MM.1S (cell line): ENCODE results near the gene TMTC2.

Experiments used
- DNase-seq: peaks from one replicate; pipeline ENCODE4 v3.0.0-alpha.2; 2015
- H2AFZ ChIP-seq: fragments of 300-600 bp; sonication (generic); 2 replicates; pipeline ENCODE4 v1.6.0; 2016; ENCODE audit warnings: antibody characterized with exemption, low read length
- H3F3A ChIP-seq: fragments of 300-600 bp; sonication (generic); 2 replicates; pipeline ENCODE4 v1.6.1; 2016; ENCODE audit warnings: mild to moderate bottlenecking, antibody characterized with exemption, low read length, moderate library complexity, mixed read lengths; ENCODE audit not compliant: insufficient read depth
- H3K27ac ChIP-seq: fragments of 300-600 bp; sonication (generic); 2 replicates; pipeline ENCODE4 v1.5.1; 2016; ENCODE audit warnings: mild to moderate bottlenecking, low read length
- H3K27me3 ChIP-seq: fragments of 300-600 bp; sonication (generic); replicated peaks from 2 replicates; pipeline ENCODE4 v1.6.0; 2016; ENCODE audit warnings: low read length; ENCODE audit not compliant: insufficient read depth
- H3K36me3 ChIP-seq: fragments of 300-600 bp; sonication (generic); replicated peaks from 2 replicates; pipeline ENCODE4 v1.6.1; 2016; ENCODE audit warnings: mild to moderate bottlenecking, low read length, mixed read lengths; ENCODE audit not compliant: insufficient read depth
- H3K4me1 ChIP-seq: fragments of 300-600 bp; sonication (generic); 2 replicates; pipeline ENCODE4 v1.6.1; 2016; ENCODE audit warnings: low read length, mixed read lengths
- H3K4me2 ChIP-seq: fragments of 300-600 bp; sonication (generic); 2 replicates; pipeline ENCODE4 v1.6.0; 2016; ENCODE audit warnings: low read depth, low read length
- H3K4me3 ChIP-seq: fragments of 300-600 bp; sonication (generic); 2 replicates; pipeline ENCODE4 v1.5.1; 2016; ENCODE audit warnings: low read length, mixed read lengths
- H3K79me2 ChIP-seq: fragments of 300-600 bp; sonication (generic); 2 replicates; pipeline ENCODE4 v1.6.1; 2016; ENCODE audit warnings: mixed run types, low read length, mixed read lengths
- H3K9ac ChIP-seq: fragments of 300-600 bp; sonication (generic); 2 replicates; pipeline ENCODE4 v1.6.1; 2016; ENCODE audit warnings: low read length, mixed read lengths
- H3K9me2 ChIP-seq: fragments of 300-600 bp; sonication (generic); replicated peaks from 2 replicates; pipeline ENCODE4 v1.6.1; 2016; ENCODE audit warnings: mild to moderate bottlenecking, low read length, mixed read lengths; ENCODE audit not compliant: insufficient read depth
- H3K9me3 ChIP-seq: fragments of 300-600 bp; sonication (generic); replicated peaks from 2 replicates; pipeline ENCODE4 v1.6.1; 2016; ENCODE audit warnings: mild to moderate bottlenecking, low read length, mixed read lengths; ENCODE audit not compliant: insufficient read depth
- H4K20me1 ChIP-seq: fragments of 300-600 bp; sonication (generic); 2 replicates; pipeline ENCODE4 v1.6.1; 2016; ENCODE audit warnings: mild to moderate bottlenecking, low read length, moderate library complexity, mixed read lengths; ENCODE audit not compliant: insufficient read depth
- EZH2 ChIP-seq: fragments of 300-600 bp; sonication (generic); optimal IDR thresholded peaks from 2 replicates; pipeline ENCODE3; 2017; ENCODE audit warnings: low read depth, mild to moderate bottlenecking, antibody characterized with exemption, low read length, mixed read lengths
- EZH2phosphoT487 ChIP-seq: fragments of 300-600 bp; sonication (generic); IDR thresholded peaks from 2 replicates; pipeline ENCODE4 v1.6.1; 2018; ENCODE audit warnings: antibody characterized with exemption, low read length
- TF ChIP-seq, protein P1 (sequence below): fragments of 300-600 bp; sonication (generic); IDR thresholded peaks from 2 replicates; pipeline ENCODE4 v1.5.1; 2016; ENCODE audit warnings: antibody characterized with exemption, low read length, mixed read lengths

Gene TMTC2

DNA sequence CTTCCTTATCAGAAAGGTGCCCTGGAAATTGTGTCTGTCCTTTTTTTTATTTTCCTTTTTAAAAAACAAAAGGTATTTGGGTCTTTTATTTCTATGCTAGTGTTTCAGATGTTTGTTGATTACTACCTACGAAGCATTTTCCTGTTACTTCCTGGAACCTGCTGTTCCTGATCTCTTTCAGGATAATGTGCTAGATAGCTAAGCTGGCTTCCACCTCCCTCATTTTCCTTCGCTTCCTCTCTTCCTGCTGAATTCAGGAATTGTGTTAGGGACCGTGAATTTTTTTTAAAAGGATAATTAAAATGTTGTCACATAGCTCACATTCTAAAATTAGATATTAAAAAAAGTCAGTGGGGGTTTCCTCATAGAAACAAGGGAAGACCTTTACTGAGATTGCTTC lies 27.7 kb downstream of the TMTC2 start:
- Histone ChIP-seq H3K4me2 (no peak overlapping the region), H3K9me2 (no peaks in the 10 kb centered on the region), H3K27me3 (no peaks in the 10 kb centered on the region), H3K4me3 (no peak overlapping the region), H2AFZ (no peak overlapping the region), H4K20me1 (no peaks in the 10 kb centered on the region), H3K36me3 (no peaks in the 10 kb centered on the region), H3F3A (no peaks in the 10 kb centered on the region), H3K79me2 (no peaks in the 10 kb centered on the region), H3K9me3 (no peaks in the 10 kb centered on the region), H3K9ac (no peak overlapping the region), H3K4me1 (no peaks in the 10 kb centered on the region), H3K27ac (no peak overlapping the region)
- TF ChIP-seq EZH2phosphoT487 (no peak), EZH2 (no peak)
- TF ChIP-seq, protein P1, sequence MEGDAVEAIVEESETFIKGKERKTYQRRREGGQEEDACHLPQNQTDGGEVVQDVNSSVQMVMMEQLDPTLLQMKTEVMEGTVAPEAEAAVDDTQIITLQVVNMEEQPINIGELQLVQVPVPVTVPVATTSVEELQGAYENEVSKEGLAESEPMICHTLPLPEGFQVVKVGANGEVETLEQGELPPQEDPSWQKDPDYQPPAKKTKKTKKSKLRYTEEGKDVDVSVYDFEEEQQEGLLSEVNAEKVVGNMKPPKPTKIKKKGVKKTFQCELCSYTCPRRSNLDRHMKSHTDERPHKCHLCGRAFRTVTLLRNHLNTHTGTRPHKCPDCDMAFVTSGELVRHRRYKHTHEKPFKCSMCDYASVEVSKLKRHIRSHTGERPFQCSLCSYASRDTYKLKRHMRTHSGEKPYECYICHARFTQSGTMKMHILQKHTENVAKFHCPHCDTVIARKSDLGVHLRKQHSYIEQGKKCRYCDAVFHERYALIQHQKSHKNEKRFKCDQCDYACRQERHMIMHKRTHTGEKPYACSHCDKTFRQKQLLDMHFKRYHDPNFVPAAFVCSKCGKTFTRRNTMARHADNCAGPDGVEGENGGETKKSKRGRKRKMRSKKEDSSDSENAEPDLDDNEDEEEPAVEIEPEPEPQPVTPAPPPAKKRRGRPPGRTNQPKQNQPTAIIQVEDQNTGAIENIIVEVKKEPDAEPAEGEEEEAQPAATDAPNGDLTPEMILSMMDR, result no peak
- DNase-seq, result no peak

DNA sequence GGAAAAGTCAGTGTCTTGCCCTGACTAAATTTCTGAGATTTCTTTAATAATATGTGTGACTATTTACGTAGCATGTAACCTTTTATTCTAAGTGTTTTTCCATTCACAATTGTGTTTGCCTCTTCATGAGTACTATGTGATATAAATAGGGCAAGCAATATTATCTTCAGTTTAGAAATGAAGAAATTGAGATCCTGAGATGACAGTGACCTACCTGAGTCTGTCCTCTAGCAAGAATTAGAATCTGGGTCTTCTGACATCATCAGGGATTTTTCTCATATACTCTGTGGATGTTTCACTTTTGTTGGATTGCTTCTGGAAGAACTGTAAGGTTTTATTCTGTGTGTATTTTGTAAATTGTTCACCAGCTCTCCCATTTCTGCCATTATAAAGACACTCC lies 35.0 kb downstream of the TMTC2 start:
- no peaks in the 10 kb centered on the region for H3K79me2 ChIP-seq
- H3K4me3 ChIP-seq, result no peak overlapping the region
- H3K9me2 ChIP-seq, result no peaks in the 10 kb centered on the region
- no peak overlapping the region for H3K9ac ChIP-seq
- no peaks in the 10 kb centered on the region for H3K36me3 ChIP-seq
- no peaks in the 10 kb centered on the region for H3K9me3 ChIP-seq
- no peak overlapping the region for H3K4me2 ChIP-seq
- no peaks in the 10 kb centered on the region for H3K27me3 ChIP-seq
- H2AFZ ChIP-seq, result no peak overlapping the region
- no peak for TF ChIP-seq EZH2
- no peaks in the 10 kb centered on the region for H3K4me1 ChIP-seq
- no peak for DNase-seq
- H3F3A ChIP-seq, result no peaks in the 10 kb centered on the region
- no peak overlapping the region for H3K27ac ChIP-seq
- no peaks in the 10 kb centered on the region for H4K20me1 ChIP-seq

DNA sequence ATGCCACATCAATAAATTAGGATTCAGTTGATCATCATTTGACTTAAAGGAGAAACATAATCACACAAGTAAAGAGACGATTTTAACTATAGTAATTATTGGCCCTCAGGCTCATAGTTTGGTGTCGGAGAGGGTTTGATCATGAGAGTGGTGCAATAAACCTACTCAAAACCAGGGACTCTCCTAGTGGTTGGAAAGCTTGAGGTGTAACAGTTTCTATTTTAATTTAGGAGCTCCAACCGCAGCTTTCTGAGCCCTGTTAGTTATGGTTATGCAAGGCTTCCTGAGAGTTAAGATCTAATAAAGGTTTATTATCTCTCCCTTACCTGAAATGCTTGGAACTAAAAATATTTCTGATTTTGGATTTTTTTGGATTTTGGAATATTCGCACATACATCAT lies 36.4 kb downstream of the TMTC2 start:
- Histone ChIP-seq H3K27me3 (no peaks in the 10 kb centered on the region), H3K9ac (no peak overlapping the region), H3F3A (no peaks in the 10 kb centered on the region), H3K79me2 (no peaks in the 10 kb centered on the region), H2AFZ (no peak overlapping the region), H3K9me3 (no peaks in the 10 kb centered on the region), H3K4me1 (no peaks in the 10 kb centered on the region), H4K20me1 (no peaks in the 10 kb centered on the region), H3K36me3 (no peaks in the 10 kb centered on the region), H3K4me2 (no peak overlapping the region), H3K4me3 (no peak overlapping the region), H3K9me2 (no peaks in the 10 kb centered on the region), H3K27ac (no peak overlapping the region)
- DNase-seq, result no peak
- TF ChIP-seq, protein P1, result no peak
- no peak for TF ChIP-seq EZH2
- TF ChIP-seq EZH2phosphoT487, result no peak

DNA sequence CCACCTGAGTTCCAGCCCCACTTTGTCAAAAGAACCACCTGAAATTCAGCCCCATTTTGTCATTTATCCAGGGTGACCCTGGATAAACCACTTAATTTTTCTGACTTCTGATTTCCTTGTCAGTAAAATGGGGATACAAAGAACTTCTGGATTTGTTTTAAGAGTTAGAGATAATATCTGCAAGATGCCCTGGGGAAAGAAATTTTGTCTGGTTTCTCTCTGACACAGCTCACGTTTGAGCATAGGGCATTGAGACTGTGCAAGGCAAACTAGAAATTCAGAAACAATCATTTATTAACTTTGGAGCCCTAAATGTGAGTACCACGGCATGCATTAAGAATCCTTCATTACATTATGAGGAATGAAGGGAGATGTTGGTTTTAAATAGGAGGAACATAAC lies 37.2 kb downstream of the TMTC2 start:
- H3K79me2 ChIP-seq, result no peaks in the 10 kb centered on the region
- no peaks in the 10 kb centered on the region for H3K9me2 ChIP-seq
- TF ChIP-seq EZH2phosphoT487, result no peak
- no peak for TF ChIP-seq EZH2
- TF ChIP-seq, protein P1, result no peak
- DNase-seq, result no peak
- H3K27me3 ChIP-seq, result no peaks in the 10 kb centered on the region
- H3K36me3 ChIP-seq, result no peaks in the 10 kb centered on the region
- H2AFZ ChIP-seq, result no peak overlapping the region
- H3K27ac ChIP-seq, result no peak overlapping the region
- H3F3A ChIP-seq, result no peaks in the 10 kb centered on the region
- no peak overlapping the region for H3K4me2 ChIP-seq
- no peaks in the 10 kb centered on the region for H4K20me1 ChIP-seq
- no peaks in the 10 kb centered on the region for H3K4me1 ChIP-seq
- H3K4me3 ChIP-seq, result no peak overlapping the region
- H3K9ac ChIP-seq, result no peak overlapping the region
- H3K9me3 ChIP-seq, result no peaks in the 10 kb centered on the region
